KOPT-K1 (cell line): ENCODE measurements around the gene ZC2HC1C.

Experiments used
- H3K27ac ChIP-seq: fragments of 200-600 bp; sonication (generic); 2 replicates; pipeline ENCODE4 v1.5.1; 2016; ENCODE audit warnings: antibody characterized with exemption, mild to moderate bottlenecking, low read depth, low read length; ENCODE audit not compliant: poor library complexity, severe bottlenecking
- H3K36me3 ChIP-seq: fragments of 200-600 bp; sonication (generic); 2 replicates; pipeline ENCODE4 v1.5.1; 2017; ENCODE audit warnings: antibody characterized with exemption, mild to moderate bottlenecking, low read length, moderate library complexity; ENCODE audit not compliant: insufficient read depth
- H3K9me3 ChIP-seq: fragments of 200-600 bp; sonication (generic); 2 replicates; pipeline ENCODE4 v1.5.1; 2017; ENCODE audit warnings: antibody characterized with exemption, low read length, mild to moderate bottlenecking; ENCODE audit not compliant: insufficient read depth, poor library complexity, severe bottlenecking

Gene ZC2HC1C

DNA sequence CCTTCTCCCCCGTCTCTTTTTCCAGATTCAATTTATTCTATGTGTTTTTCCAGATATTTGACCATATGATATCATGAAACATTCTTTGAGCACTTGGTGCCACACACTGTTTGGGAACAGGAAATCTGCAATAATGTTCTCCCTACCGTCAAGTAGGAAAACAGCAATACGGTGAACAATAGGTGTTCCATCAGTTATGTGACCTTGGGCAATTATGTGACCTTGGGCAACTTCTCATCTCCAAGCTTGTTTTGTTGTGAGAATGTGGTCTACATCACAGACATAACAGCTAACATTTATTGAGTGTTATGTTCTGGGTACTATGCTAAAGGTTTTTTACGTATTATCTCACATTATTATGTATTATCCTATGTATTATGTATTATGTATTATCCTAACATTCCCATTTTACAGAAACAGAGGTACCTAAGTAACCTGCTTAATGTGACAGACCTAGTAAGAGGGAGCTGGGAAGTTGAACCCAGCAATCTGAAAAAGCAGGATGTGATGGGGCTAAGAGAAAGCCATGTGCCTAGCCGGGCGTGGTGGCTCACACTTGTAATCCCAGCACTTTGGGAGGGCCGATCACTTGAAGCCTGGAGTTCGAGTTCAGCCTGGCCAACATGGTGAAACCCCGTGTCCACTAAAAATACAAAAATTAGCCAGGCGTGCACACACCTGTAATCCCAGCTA lies 58.6 kb downstream of the ZC2HC1C start:
- peak overlapping the region; percentile 87 for H3K27ac ChIP-seq
- H3K9me3 ChIP-seq, result no peaks in the 10 kb centered on the region
- peaks cover 28% of the 10 kb centered on the region for H3K36me3 ChIP-seq

- Histone ChIP-seq H3K9me3 (no peaks in the 10 kb centered on the region), H3K27ac (no peak overlapping the region), H3K36me3 (peaks cover 33% of the 10 kb centered on the region)
These were observed 59.2 kb downstream of the ZC2HC1C start for GRCh38 chr14:75128596-75128990.
